ENCODE data around the gene GLI3.

Gene GLI3

GRCh38 chr7:42020061-42020460 is 216.9 kb downstream of the GLI3 start:
- in situ Hi-C loops (cut with HindIII; ENCODE audit: low pct_ligation_motif_present, low sequenced_read_pairs), result no loop called here
- no peaks in the 10 kb centered on the region for H3K27me3 ChIP-seq (replicated peaks)
- H3K4me3 ChIP-seq (ENCODE audit: low read depth, low read length), result no peak overlapping the region
- no peak for TF ChIP-seq CTCF (IDR thresholded peaks at IDR 0.05; ENCODE audit: low read depth, low read length, missing control alignments)
- no peak overlapping the region for H3K27ac ChIP-seq
- H3K36me3 ChIP-seq (replicated peaks), result no peaks in the 10 kb centered on the region
- no peak for DNase-seq

GRCh38 chr7:42017349-42017986 is 219.5 kb downstream of the GLI3 start:
- TF ChIP-seq CTCF (IDR thresholded peaks at IDR 0.05; ENCODE audit: low read depth, low read length, missing control alignments), result no peak
- no peak for DNase-seq
- H3K27me3 ChIP-seq (replicated peaks), result no peaks in the 10 kb centered on the region
- no peak overlapping the region for H3K4me3 ChIP-seq (ENCODE audit: low read depth, low read length)
- in situ Hi-C loops (cut with HindIII; ENCODE audit: low pct_ligation_motif_present, low sequenced_read_pairs), result no loop called here
- no peak overlapping the region for H3K27ac ChIP-seq
- no peaks in the 10 kb centered on the region for H3K36me3 ChIP-seq (replicated peaks)

- in situ Hi-C loops (cut with HindIII; ENCODE audit: low pct_ligation_motif_present, low sequenced_read_pairs), result no loop called here
- no peak for DNase-seq
These were observed 220.5 kb downstream of the GLI3 start for GRCh38 chr7:42016517-42016916.

GRCh38 chr7:42014625-42015618 is 222.1 kb downstream of the GLI3 start:
- no peaks in the 10 kb centered on the region for H3K27me3 ChIP-seq (replicated peaks)
- no peak overlapping the region for H3K4me3 ChIP-seq (ENCODE audit: low read depth, low read length)
- H3K36me3 ChIP-seq (replicated peaks), result no peaks in the 10 kb centered on the region
- in situ Hi-C loops (cut with HindIII; ENCODE audit: low pct_ligation_motif_present, low sequenced_read_pairs), result no loop called here
- H3K27ac ChIP-seq, result no peak overlapping the region
- DNase-seq, result peak; percentile 47
- peak; percentile 87 for TF ChIP-seq CTCF (IDR thresholded peaks at IDR 0.05; ENCODE audit: low read depth, low read length, missing control alignments)

More at GRCh38 chr7:42016517-42016916, 220.5 kb downstream of the GLI3 start:
- H3K36me3 ChIP-seq (replicated peaks), result no peaks in the 10 kb centered on the region
- no peak overlapping the region for H3K27ac ChIP-seq
- TF ChIP-seq CTCF (IDR thresholded peaks at IDR 0.05; ENCODE audit: low read depth, low read length, missing control alignments), result no peak
- H3K27me3 ChIP-seq (replicated peaks), result no peaks in the 10 kb centered on the region
- H3K4me3 ChIP-seq (ENCODE audit: low read depth, low read length), result no peak overlapping the region

- no peaks in the 10 kb centered on the region for H3K36me3 ChIP-seq (replicated peaks)
- no peak for TF ChIP-seq CTCF (IDR thresholded peaks at IDR 0.05; ENCODE audit: low read depth, low read length, missing control alignments)
- H3K27me3 ChIP-seq (replicated peaks), result no peaks in the 10 kb centered on the region
- H3K27ac ChIP-seq, result no peak overlapping the region
- DNase-seq, result no peak
- in situ Hi-C loops (cut with HindIII; ENCODE audit: low pct_ligation_motif_present, low sequenced_read_pairs), result no loop called here
- no peak overlapping the region for H3K4me3 ChIP-seq (ENCODE audit: low read depth, low read length)
These were observed 224.1 kb downstream of the GLI3 start for GRCh38 chr7:42012786-42013360.

Data from brain microvascular endothelial cell (primary cell).